PC-9 (cell line): ENCODE data around the gene RCSD1. TPM values are rescaled to one million over a fixed set of nuclear protein-coding genes. Genes with fewer than 3 reads are reported as not detected.

Source experiments
- BruUV-seq: library from RNA; stranded (reverse); fragments of 400-500 nt; replicated peaks from 2 replicates; lab custom pipeline; 2021; lab: Mats Ljungman, UMichigan
- CTCF ChIA-PET: fragments of 300-600 bp; sonication (Branson Sonifier 250); formaldehyde crosslinking; loops from one replicate; lab custom pipeline; 2022; ENCODE audit warnings: antibody characterized with exemption; lab: Charles Lee
- POLR2A ChIA-PET: fragments of 300-600 bp; sonication (Branson Sonifier 250); formaldehyde crosslinking; loops from one replicate; lab custom pipeline; 2022; ENCODE audit warnings: antibody characterized with exemption; ENCODE audit not compliant: unreplicated experiment; lab: Charles Lee
- DNase-seq, 2 experiments: peaks; one replicate each; pipeline versions ENCODE4 v3.0.0 to v3.0.0-alpha.2; 2015 to 2022; ENCODE audit warnings: mixed read lengths in 1 of 2
- H2AFZ ChIP-seq: fragments of 200-600 bp; sonication (generic); 2 replicates; pipeline ENCODE4 v1.8.1; 2017; ENCODE audit warnings: antibody characterized with exemption
- H3F3A ChIP-seq: fragments of 200-600 bp; sonication (generic); 2 replicates; pipeline ENCODE4 v1.8.1; 2017; ENCODE audit warnings: antibody characterized with exemption, mild to moderate bottlenecking, low read depth; ENCODE audit not compliant: insufficient read depth
- H3K27ac ChIP-seq: fragments of 200-600 bp; sonication (generic); 2 replicates; pipeline ENCODE4 v1.6.1; 2016; ENCODE audit warnings: mixed run types
- H3K27me3 ChIP-seq: fragments of 200-600 bp; sonication (generic); 2 replicates; pipeline ENCODE4 v1.6.1; 2016; ENCODE audit warnings: low read depth, mixed run types; ENCODE audit not compliant: insufficient read depth
- H3K36me3 ChIP-seq: fragments of 200-600 bp; sonication (generic); 2 replicates; pipeline ENCODE4 v1.6.1; 2016; ENCODE audit warnings: low read depth, mixed run types
- H3K4me1 ChIP-seq: fragments of 200-600 bp; sonication (generic); replicated peaks from 2 replicates; pipeline ENCODE4 v1.6.1; 2016; ENCODE audit warnings: mixed run types; ENCODE audit not compliant: insufficient read depth
- H3K4me2 ChIP-seq: fragments of 200-600 bp; sonication (generic); 2 replicates; pipeline ENCODE4 v1.6.1; 2017; ENCODE audit warnings: mixed run types
- H3K4me3 ChIP-seq: fragments of 200-600 bp; sonication (generic); 2 replicates; pipeline ENCODE4 v1.6.1; 2016; ENCODE audit warnings: mixed run types
- H3K79me2 ChIP-seq: fragments of 200-600 bp; sonication (generic); 2 replicates; pipeline ENCODE4 v1.6.1; 2017; ENCODE audit warnings: low read depth, mixed run types
- H3K9me2 ChIP-seq: fragments of 200-600 bp; sonication (generic); 2 replicates; pipeline ENCODE4 v1.8.1; 2017; ENCODE audit warnings: mild to moderate bottlenecking; ENCODE audit not compliant: insufficient read depth
- H3K9me3 ChIP-seq: fragments of 200-600 bp; sonication (generic); 2 replicates; pipeline ENCODE4 v1.8.1; 2016; ENCODE audit warnings: low read depth; ENCODE audit not compliant: insufficient read depth
- H4K20me1 ChIP-seq: fragments of 200-600 bp; sonication (generic); 2 replicates; pipeline ENCODE4 v1.8.1; 2017; ENCODE audit not compliant: insufficient read depth
- CTCF ChIP-seq: fragments of 200-600 bp; sonication (generic); conservative IDR thresholded peaks from 2 replicates; pipeline ENCODE4 v1.6.1; 2017; ENCODE audit warnings: mixed run types, antibody characterized with exemption, mild to moderate bottlenecking, moderate library complexity
- EZH2 ChIP-seq: fragments of 200-600 bp; sonication (generic); IDR thresholded peaks from 2 replicates; pipeline ENCODE4 v1.8.0; 2017; ENCODE audit warnings: antibody characterized with exemption, low read depth
- intact Hi-C: fragments of 100-400 bp; cut with micrococcal nuclease; formaldehyde crosslinking; loops from one replicate; pipeline ENCODE4 v1.10.0; 2022; ENCODE audit not compliant: unreplicated experiment
- total RNA-seq: library from RNA; stranded (reverse); gene quantifications from 2 replicates; pipeline ENCODE4 v1.2.3, GENCODE V29; 2021

Gene RCSD1
- total RNA-seq, 1 experiment from 2014 or later: not detected

DNA sequence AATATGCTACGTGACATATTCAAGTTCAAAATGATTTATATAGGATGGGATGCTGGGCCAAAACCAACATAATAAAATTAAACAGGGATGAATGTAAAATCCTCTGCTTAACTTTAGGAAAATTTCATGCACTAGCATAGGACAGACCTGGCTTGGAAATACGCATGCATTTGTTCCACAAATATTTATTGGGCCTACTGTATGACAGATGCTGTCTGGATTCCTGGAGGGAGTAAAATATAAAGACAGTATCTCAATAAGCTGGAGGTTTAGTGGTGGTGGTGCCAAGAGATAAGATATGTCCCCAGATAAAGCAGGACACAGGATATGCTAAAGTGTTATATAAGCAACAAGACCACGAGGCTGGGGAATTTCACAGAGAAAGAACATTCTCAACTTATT lies 15.1 kb downstream of the RCSD1 start:
- H3K4me3 ChIP-seq: no peak overlapping the region
- no peak for DNase-seq
- H3K79me2 ChIP-seq: no peaks in the 10 kb centered on the region
- H3K27me3 ChIP-seq: peaks cover 43% of the 10 kb centered on the region
- no peak overlapping the region for H3K4me2 ChIP-seq
- TF ChIP-seq EZH2: no peak
- no peak for TF ChIP-seq CTCF
- H3K9me3 ChIP-seq: no peaks in the 10 kb centered on the region
- CTCF ChIA-PET: no interaction called here
- no peaks in the 10 kb centered on the region for H3K9me2 ChIP-seq
- no peaks in the 10 kb centered on the region for H3K36me3 ChIP-seq
- no peaks in the 10 kb centered on the region for H3F3A ChIP-seq
- intact Hi-C loops: no loop called here
- no TSS peak for BruUV-seq
- no peak overlapping the region for H3K27ac ChIP-seq
- no peaks in the 10 kb centered on the region for H4K20me1 ChIP-seq
- no peak overlapping the region for H2AFZ ChIP-seq
- POLR2A ChIA-PET: no interaction called here
- H3K4me1 ChIP-seq: no peaks in the 10 kb centered on the region

GRCh38 chr1:167645625-167646414 lies 15.8 kb downstream of the RCSD1 start:
- ChIA-PET POLR2A (no interaction called here), CTCF (no interaction called here)
- Histone ChIP-seq H3K79me2 (no peaks in the 10 kb centered on the region), H3K9me2 (no peaks in the 10 kb centered on the region), H3K4me2 (no peak overlapping the region), H4K20me1 (no peaks in the 10 kb centered on the region), H3K9me3 (no peaks in the 10 kb centered on the region), H2AFZ (no peak overlapping the region), H3K4me1 (no peaks in the 10 kb centered on the region), H3F3A (no peaks in the 10 kb centered on the region), H3K36me3 (no peaks in the 10 kb centered on the region), H3K27ac (no peak overlapping the region), H3K4me3 (no peak overlapping the region), H3K27me3 (peaks cover 43% of the 10 kb centered on the region)
- intact Hi-C loops: no loop called here
- no TSS peak for BruUV-seq
- DNase-seq: no peak
- TF ChIP-seq EZH2: no peak
- TF ChIP-seq CTCF: no peak

GRCh38 chr1:167648252-167648849 lies 18.3 kb downstream of the RCSD1 start:
- intact Hi-C loops: no loop called here
- BruUV-seq: no TSS peak

More at GRCh38 chr1:167648252-167648849, 18.3 kb downstream of the RCSD1 start:
- DNase-seq: no peak
- no peaks in the 10 kb centered on the region for H3F3A ChIP-seq
- H2AFZ ChIP-seq: no peak overlapping the region
- no peak for TF ChIP-seq EZH2
- no peak for TF ChIP-seq CTCF
- no peak overlapping the region for H3K27ac ChIP-seq
- H3K9me2 ChIP-seq: no peaks in the 10 kb centered on the region
- no peak overlapping the region for H3K4me3 ChIP-seq
- H3K4me1 ChIP-seq: no peaks in the 10 kb centered on the region
- ChIA-PET CTCF (no interaction called here), POLR2A (no interaction called here)
- no peaks in the 10 kb centered on the region for H4K20me1 ChIP-seq
- H3K79me2 ChIP-seq: no peaks in the 10 kb centered on the region
- peaks cover 23% of the 10 kb centered on the region for H3K27me3 ChIP-seq
- no peak overlapping the region for H3K4me2 ChIP-seq
- H3K36me3 ChIP-seq: no peaks in the 10 kb centered on the region
- no peaks in the 10 kb centered on the region for H3K9me3 ChIP-seq
